ENCODE measurements around the gene TTC27.

- TF ChIP-seq POLR2A (IDR thresholded peaks at IDR 0.05), result no peak
- TF ChIP-seq, protein P1, sequence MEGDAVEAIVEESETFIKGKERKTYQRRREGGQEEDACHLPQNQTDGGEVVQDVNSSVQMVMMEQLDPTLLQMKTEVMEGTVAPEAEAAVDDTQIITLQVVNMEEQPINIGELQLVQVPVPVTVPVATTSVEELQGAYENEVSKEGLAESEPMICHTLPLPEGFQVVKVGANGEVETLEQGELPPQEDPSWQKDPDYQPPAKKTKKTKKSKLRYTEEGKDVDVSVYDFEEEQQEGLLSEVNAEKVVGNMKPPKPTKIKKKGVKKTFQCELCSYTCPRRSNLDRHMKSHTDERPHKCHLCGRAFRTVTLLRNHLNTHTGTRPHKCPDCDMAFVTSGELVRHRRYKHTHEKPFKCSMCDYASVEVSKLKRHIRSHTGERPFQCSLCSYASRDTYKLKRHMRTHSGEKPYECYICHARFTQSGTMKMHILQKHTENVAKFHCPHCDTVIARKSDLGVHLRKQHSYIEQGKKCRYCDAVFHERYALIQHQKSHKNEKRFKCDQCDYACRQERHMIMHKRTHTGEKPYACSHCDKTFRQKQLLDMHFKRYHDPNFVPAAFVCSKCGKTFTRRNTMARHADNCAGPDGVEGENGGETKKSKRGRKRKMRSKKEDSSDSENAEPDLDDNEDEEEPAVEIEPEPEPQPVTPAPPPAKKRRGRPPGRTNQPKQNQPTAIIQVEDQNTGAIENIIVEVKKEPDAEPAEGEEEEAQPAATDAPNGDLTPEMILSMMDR (IDR thresholded peaks at IDR 0.05), result no peak
Measured at GRCh38 chr2:32777714-32778113, 149.9 kb downstream of the TTC27 start.

All from ovary (tissue), 3 donors.